GM19240 (cell line): Measurements from ENCODE around the gene AMPH.
"Not testable (repeated sequence)": the region's sequence is repeated elsewhere in the genome, so short reads cannot be mapped to it uniquely, and the experiment has no call there.

Experiments used
- DNase-seq: peaks from one replicate; pipeline ENCODE4 v3.0.0; 2011; ENCODE audit warnings: low spot score; ENCODE audit not compliant: insufficient read length

The AMPH gene

GRCh38 chr7:38628630-38629385 is 2.4 kb downstream of the AMPH start:
- no peak for DNase-seq

- no peak for DNase-seq
These were observed 5.3 kb downstream of the AMPH start for GRCh38 chr7:38625866-38626265.

GRCh38 chr7:38615665-38616064 is 15.5 kb downstream of the AMPH start:
- DNase-seq = no peak

DNA sequence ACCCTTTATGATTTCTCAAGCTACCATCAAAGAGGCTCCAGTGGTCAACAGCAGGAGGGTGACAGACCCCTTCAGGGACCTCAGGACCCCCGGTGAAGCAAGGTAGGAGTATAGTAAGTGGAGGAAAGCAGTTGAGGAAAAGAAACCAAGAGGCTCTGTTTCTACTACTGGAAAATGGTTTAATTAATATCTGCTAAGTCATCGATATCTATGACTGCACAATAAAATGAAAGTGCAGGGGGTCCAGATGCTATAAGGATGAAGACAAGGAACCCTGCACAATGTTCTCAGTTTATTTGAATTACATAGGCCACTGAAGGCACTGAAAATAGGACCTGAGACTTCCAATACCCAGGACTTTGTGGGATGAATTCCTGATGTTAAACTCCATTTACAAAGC is 23.7 kb downstream of the AMPH start:
- DNase-seq = no peak

DNA sequence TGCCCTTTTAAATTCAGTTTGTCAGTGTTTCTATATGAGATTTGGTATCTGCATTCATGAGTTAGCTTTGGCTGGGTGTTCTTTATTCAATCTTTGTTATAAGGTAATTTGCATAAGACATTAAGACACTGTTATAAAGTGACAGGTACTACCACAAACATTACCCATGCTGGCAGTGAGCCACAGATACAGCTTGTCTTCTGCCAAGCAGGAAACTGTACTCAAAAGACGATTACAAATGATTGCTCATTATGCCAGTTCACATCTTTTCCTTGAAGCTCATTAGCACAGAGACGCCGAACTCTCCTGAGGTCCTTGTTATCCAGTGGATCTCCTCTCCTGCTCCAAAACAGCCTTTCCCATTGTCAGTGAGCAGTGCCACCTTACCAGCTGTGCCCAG is 30.4 kb downstream of the AMPH start:
- DNase-seq = no peak

DNA sequence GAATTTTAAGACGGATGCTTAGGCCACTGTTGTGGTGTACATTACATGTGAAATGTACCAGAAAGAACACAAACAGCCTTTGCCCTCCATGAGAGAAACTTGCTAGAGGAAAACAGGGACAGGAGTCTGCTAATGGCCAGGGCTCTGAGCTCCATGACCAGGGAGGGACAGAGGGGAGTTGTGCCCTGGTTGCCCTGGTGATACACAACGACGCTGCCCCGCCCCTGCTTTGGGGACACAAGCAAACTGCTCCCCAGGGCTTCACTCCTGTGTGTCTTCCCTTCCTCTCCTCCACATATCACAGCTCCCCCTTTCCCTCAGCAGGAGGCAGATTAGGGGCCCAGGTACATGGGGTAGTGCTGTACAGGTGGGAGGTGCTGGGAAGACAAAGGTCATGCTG is 36.2 kb downstream of the AMPH start:
- DNase-seq = no peak

DNA sequence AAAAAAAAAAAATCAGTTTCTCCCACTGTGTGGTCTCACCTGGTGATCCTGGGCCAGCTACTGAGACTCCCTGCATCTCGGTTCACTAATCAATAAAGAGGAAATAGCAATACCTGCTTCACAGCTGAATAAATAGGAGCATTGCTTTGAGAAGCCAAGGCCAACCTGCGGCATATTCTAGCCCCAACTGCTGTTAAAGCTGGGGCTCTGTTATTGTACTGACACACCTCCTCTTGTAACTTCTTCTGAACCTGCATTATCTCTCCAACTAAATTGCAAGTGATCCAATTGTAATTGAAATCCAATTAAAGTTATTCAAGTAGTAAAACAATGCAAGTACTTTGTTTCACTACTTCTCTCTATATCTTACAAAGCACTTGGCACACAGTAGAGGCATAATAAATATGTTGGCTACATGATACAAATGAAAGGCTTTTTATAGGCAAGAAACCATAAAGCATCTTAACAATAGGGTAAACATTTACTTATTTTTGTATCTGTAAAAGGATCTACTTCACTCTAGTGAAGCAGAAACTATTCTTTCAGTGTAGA is 38.4 kb downstream of the AMPH start:
- DNase-seq = no peak

GRCh38 chr7:38585572-38586354 is 45.4 kb downstream of the AMPH start:
- no peak for DNase-seq

- DNase-seq = no peak
These were observed 46.5 kb downstream of the AMPH start for GRCh38 chr7:38584443-38585210.

DNA sequence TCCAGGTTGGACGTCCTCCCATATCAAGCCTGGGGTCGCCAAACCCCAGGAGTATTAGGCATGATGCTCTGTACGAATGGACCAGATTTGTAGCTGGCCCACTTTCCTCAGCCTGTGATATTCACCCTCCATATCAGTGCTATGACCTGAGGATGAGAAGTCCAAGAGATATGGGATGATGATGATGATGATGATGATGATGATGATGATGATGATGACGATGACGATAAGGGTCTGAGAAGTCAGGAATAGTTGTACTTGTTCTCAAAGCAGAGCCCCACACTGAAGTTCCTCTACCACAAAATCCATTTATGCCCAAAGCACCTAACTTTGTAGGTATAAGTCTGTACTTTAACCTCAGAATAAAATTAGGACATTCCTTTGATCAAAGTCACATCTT is 50.7 kb downstream of the AMPH start:
- no peak for DNase-seq

GRCh38 chr7:38574086-38574485 is 57.1 kb downstream of the AMPH start:
- no peak for DNase-seq

GRCh38 chr7:38571620-38572019 is 59.6 kb downstream of the AMPH start:
- DNase-seq = not testable (repeated sequence)

- DNase-seq = no peak
These were observed 62.7 kb downstream of the AMPH start for GRCh38 chr7:38568497-38568896.

DNA sequence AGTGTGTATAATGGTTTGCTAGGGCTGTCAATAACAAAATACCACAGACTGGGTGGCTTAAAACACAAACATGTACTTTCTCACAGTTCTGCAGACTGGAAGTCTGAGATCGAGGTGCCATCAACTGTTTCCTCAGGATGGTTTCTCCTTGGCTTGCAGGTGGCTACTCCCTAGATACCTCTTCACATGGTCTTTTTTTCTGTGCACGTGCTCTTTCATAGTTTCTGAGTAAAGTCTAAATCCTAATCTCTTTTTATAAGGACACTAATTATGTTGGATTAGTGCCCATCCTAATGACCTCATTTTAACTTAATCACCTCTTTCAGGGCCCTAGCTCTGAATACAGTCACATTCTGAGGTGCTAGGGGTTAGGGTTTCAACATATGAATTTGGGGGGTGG is 65.9 kb downstream of the AMPH start:
- no peak for DNase-seq

DNA sequence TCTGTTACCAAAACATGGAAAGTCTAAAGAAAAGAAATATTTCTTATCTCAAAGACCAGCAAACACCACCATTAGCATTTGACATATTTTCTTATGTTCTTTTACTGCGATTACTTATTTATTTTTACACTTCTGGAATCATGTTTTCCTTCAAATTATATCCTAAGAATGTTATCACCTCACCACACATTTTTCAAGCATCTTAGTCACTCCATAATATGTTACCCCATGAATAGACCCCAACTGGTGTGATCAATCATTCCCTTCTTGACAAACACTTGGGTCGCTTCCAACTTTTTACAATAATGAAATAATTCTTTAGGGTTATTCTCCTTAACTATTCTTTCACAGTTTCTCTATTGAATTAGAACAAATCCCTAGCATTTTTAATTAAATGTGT is 67.4 kb downstream of the AMPH start:
- DNase-seq = no peak

DNA sequence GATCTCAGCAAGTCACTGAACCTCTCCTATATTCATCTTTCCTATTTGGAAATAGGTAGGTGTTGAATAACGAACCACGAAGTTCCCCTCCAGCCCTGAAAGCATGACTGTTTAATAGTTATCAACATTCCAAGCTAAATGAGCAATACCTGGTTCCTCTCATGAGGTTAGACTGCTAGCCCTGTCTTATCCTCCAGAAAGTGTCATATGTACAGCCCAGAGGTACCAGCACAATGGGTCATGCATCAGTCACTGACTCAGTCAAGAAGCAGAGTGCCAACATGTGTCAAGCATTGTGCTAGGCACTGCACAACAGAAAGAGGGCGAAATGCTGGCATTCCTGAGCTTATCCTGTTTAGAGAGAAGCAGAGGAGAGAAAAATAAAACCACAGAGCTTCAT is 70.0 kb downstream of the AMPH start:
- no peak for DNase-seq

DNA sequence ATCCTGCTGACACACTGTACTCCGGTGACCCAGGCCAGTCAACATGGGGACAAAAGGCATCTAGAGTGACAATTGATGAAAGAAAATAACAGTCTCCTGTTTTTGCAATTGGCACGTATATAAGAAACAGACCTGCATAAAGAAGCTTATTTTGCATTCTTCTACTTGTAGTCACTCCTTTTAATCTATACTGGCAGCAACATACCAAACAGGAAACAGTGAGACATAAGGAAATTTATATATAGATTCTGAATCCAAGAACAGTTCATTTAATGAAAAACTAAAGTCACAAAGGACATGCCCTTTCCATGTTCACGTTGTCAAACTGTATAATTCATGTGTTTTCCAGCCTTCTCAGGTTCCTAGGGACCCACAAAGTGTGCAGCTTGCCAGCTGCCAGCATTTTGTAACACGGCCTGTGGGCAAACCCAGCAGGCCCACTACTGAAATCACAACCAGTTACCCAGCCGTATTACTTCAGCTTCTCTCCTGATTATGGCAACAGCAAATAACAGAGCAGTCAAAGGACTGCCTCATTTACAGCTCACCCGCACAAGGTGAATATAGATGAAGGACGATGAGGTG is 72.3 kb downstream of the AMPH start:
- no peak for DNase-seq

- DNase-seq = no peak
These were observed 76.6 kb downstream of the AMPH start for GRCh38 chr7:38554586-38554985.

- DNase-seq = no peak
These were observed 80.3 kb downstream of the AMPH start for GRCh38 chr7:38550836-38551235.

- DNase-seq = no peak
These were observed 82.6 kb downstream of the AMPH start for GRCh38 chr7:38548605-38549004.

- no peak for DNase-seq
These were observed 84.4 kb downstream of the AMPH start for GRCh38 chr7:38546763-38547162.

- no peak for DNase-seq
These were observed 85.2 kb downstream of the AMPH start for GRCh38 chr7:38545977-38546376.
